Measurements from ENCODE around the gene PLCXD3.

PLCXD3 gene

GRCh38 chr5:41410737-41411136 lies 99.7 kb downstream of the PLCXD3 start:
- DNase-seq = no peak

GRCh38 chr5:41410307-41410706 lies 100.1 kb downstream of the PLCXD3 start:
- no peak for DNase-seq

- no peak for DNase-seq
Measured at GRCh38 chr5:41408676-41409443, 101.5 kb downstream of the PLCXD3 start.

GRCh38 chr5:41406936-41407335 lies 103.5 kb downstream of the PLCXD3 start:
- no peak for DNase-seq

- no peak for DNase-seq
Measured at GRCh38 chr5:41406424-41406823, 104.0 kb downstream of the PLCXD3 start.

GRCh38 chr5:41404757-41405156 lies 105.6 kb downstream of the PLCXD3 start:
- DNase-seq = no peak

- DNase-seq = no peak
Measured at GRCh38 chr5:41403846-41404245, 106.6 kb downstream of the PLCXD3 start.

- no peak for DNase-seq
Measured at GRCh38 chr5:41402845-41403244, 107.6 kb downstream of the PLCXD3 start.

GRCh38 chr5:41399839-41400238 lies 110.6 kb downstream of the PLCXD3 start:
- no peak for DNase-seq

- DNase-seq = no peak
Measured at GRCh38 chr5:41392016-41392415, 118.4 kb downstream of the PLCXD3 start.

- DNase-seq = no peak
Measured at GRCh38 chr5:41374631-41375030, 135.8 kb downstream of the PLCXD3 start.

GRCh38 chr5:41373230-41373629 lies 137.2 kb downstream of the PLCXD3 start:
- DNase-seq = no peak

GRCh38 chr5:41371738-41372137 lies 138.7 kb downstream of the PLCXD3 start:
- DNase-seq = no peak

- DNase-seq = no peak
Measured at GRCh38 chr5:41370482-41370881, 139.9 kb downstream of the PLCXD3 start.

- no peak for DNase-seq
Measured at GRCh38 chr5:41369799-41370198, 140.6 kb downstream of the PLCXD3 start.

- no peak for DNase-seq
Measured at GRCh38 chr5:41368158-41368557, 142.2 kb downstream of the PLCXD3 start.

GRCh38 chr5:41365369-41365768 lies 145.0 kb downstream of the PLCXD3 start:
- no peak for DNase-seq

GRCh38 chr5:41364346-41364745 lies 146.1 kb downstream of the PLCXD3 start:
- DNase-seq = no peak

GRCh38 chr5:41363343-41363986 lies 146.9 kb downstream of the PLCXD3 start:
- no peak for DNase-seq

GRCh38 chr5:41356786-41357185 lies 153.6 kb downstream of the PLCXD3 start:
- DNase-seq = no peak

GRCh38 chr5:41349846-41350245 lies 160.6 kb downstream of the PLCXD3 start:
- no peak for DNase-seq

GRCh38 chr5:41347569-41347968 lies 162.8 kb downstream of the PLCXD3 start:
- DNase-seq = no peak

- DNase-seq = no peak
Measured at GRCh38 chr5:41346609-41347008, 163.8 kb downstream of the PLCXD3 start.

- DNase-seq = no peak
Measured at GRCh38 chr5:41345295-41345694, 165.1 kb downstream of the PLCXD3 start.

- DNase-seq = no peak
Measured at GRCh38 chr5:41339339-41339738, 171.1 kb downstream of the PLCXD3 start.
